WTC11 (cell line): ENCODE data around the gene TMED1.

ENCODE experiments used
- ATF3 ChIP-seq: sonication (generic); formaldehyde crosslinking; conservative IDR thresholded peaks from 2 replicates; pipeline ENCODE4 v1.8.1; 2022; ENCODE audit warnings: mild to moderate bottlenecking, missing genetic modification reagents
- CTCF ChIP-seq: fragments of 200-600 bp; IDR thresholded peaks from 2 replicates; pipeline ENCODE4 v1.8.0; 2022; ENCODE audit warnings: antibody characterized with exemption
- EMX1 ChIP-seq: fragments of 250-450 bp; sonication (Bioruptor Pico); IDR thresholded peaks from 2 replicates; pipeline ENCODE4 v1.8.0; 2021; ENCODE audit warnings: mild to moderate bottlenecking
- FOXJ3 ChIP-seq: sonication (generic); formaldehyde crosslinking; IDR thresholded peaks from 2 replicates; pipeline ENCODE4 v1.9.0; 2021; ENCODE audit warnings: missing genetic modification reagents, mild to moderate bottlenecking, borderline replicate concordance
- JUN ChIP-seq: sonication (generic); formaldehyde crosslinking; IDR thresholded peaks from 2 replicates; pipeline ENCODE4 v1.8.0; 2023; ENCODE audit warnings: mild to moderate bottlenecking, missing genetic modification reagents
- KAT7 ChIP-seq: sonication (generic); formaldehyde crosslinking; IDR thresholded peaks from 2 replicates; pipeline ENCODE4 v1.8.1; 2023; ENCODE audit warnings: missing genetic modification reagents, mild to moderate bottlenecking, borderline replicate concordance
- NFYB ChIP-seq: sonication (generic); formaldehyde crosslinking; conservative IDR thresholded peaks from 2 replicates; pipeline ENCODE4 v1.8.0; 2022; ENCODE audit warnings: low read depth, missing genetic modification reagents
- USF2 ChIP-seq: sonication (generic); formaldehyde crosslinking; IDR thresholded peaks from 2 replicates; pipeline ENCODE4 v1.8.1; 2023; ENCODE audit warnings: mild to moderate bottlenecking, missing genetic modification reagents, moderate library complexity
- TF ChIP-seq, protein P1 (sequence below): sonication (generic); formaldehyde crosslinking; IDR thresholded peaks from 2 replicates; pipeline ENCODE4 v1.8.1; 2022; ENCODE audit warnings: low read depth, missing genetic modification reagents, borderline replicate concordance
- TF ChIP-seq, protein P2 (sequence below): sonication (generic); formaldehyde crosslinking; IDR thresholded peaks from 2 replicates; pipeline ENCODE4 v1.8.1; 2023; ENCODE audit warnings: mild to moderate bottlenecking, missing genetic modification reagents, moderate library complexity

- TF ChIP-seq NFYB (CRISPR knock-in tag) (no peak), USF2 (no peak), CTCF (no peak), KAT7 (CRISPR knock-in tag) (no peak), EMX1 (no peak), ATF3 (no peak), FOXJ3 (CRISPR knock-in tag) (no peak), JUN (CRISPR knock-in tag) (no peak)
- TF ChIP-seq, protein P1, sequence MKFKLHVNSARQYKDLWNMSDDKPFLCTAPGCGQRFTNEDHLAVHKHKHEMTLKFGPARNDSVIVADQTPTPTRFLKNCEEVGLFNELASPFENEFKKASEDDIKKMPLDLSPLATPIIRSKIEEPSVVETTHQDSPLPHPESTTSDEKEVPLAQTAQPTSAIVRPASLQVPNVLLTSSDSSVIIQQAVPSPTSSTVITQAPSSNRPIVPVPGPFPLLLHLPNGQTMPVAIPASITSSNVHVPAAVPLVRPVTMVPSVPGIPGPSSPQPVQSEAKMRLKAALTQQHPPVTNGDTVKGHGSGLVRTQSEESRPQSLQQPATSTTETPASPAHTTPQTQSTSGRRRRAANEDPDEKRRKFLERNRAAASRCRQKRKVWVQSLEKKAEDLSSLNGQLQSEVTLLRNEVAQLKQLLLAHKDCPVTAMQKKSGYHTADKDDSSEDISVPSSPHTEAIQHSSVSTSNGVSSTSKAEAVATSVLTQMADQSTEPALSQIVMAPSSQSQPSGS (CRISPR knock-in tag) = no peak
- TF ChIP-seq, protein P2, sequence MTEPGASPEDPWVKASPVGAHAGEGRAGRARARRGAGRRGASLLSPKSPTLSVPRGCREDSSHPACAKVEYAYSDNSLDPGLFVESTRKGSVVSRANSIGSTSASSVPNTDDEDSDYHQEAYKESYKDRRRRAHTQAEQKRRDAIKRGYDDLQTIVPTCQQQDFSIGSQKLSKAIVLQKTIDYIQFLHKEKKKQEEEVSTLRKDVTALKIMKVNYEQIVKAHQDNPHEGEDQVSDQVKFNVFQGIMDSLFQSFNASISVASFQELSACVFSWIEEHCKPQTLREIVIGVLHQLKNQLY = no peak
These were observed 10.6 kb upstream of the TMED1 start for GRCh38 chr19:10846500-10847202.
